Mesenchymal stem cell (in vitro differentiated cells and primary cell): ENCODE measurements around the gene SKAP1.

ENCODE experiments used
- DNase-seq: peaks from one replicate; pipeline ENCODE4 v3.0.0-alpha.2; 2013
- H2AFZ ChIP-seq: one replicate; pipeline ENCODE4 v1.6.1; 2013; ENCODE audit warnings: low read depth, mild to moderate bottlenecking, control low read depth, inconsistent platforms, low read length, moderate library complexity
- H2AK5ac ChIP-seq: 2 replicates; pipeline ENCODE4 v1.6.1; 2013; ENCODE audit warnings: low read length, moderate library complexity, mild to moderate bottlenecking, inconsistent platforms; ENCODE audit not compliant: severe bottlenecking
- H2BK120ac ChIP-seq: one replicate; pipeline ENCODE4 v1.6.1; 2013; ENCODE audit warnings: low read depth, mild to moderate bottlenecking, inconsistent platforms, low read length, moderate library complexity
- H2BK12ac ChIP-seq, 2 experiments: one replicate each; pipeline ENCODE4 v1.6.1; 2013; ENCODE audit warnings: inconsistent platforms in 2 of 2, low read length in 2 of 2, mild to moderate bottlenecking in 2 of 2, moderate library complexity in 2 of 2, control low read depth in 1 of 2
- H2BK15ac ChIP-seq: one replicate; pipeline ENCODE4 v1.6.1; 2013; ENCODE audit warnings: mild to moderate bottlenecking, low read depth, inconsistent platforms; ENCODE audit not compliant: poor library complexity, severe bottlenecking
- H2BK5ac ChIP-seq: 2 replicates; pipeline ENCODE4 v1.6.1; 2013; ENCODE audit warnings: low read depth, mild to moderate bottlenecking, low read length, control low read depth, inconsistent platforms; ENCODE audit not compliant: poor library complexity, severe bottlenecking
- H3K14ac ChIP-seq, 2 experiments: one replicate each; pipeline ENCODE4 v1.6.1; 2013; ENCODE audit warnings: inconsistent platforms in 2 of 2, low read length in 2 of 2, control low read depth in 1 of 2, mild to moderate bottlenecking in 1 of 2, moderate library complexity in 1 of 2
- H3K18ac ChIP-seq, 2 experiments: one replicate each; pipeline ENCODE4 v1.6.1; 2013; ENCODE audit warnings: inconsistent platforms in 2 of 2, low read length in 2 of 2, control low read depth in 1 of 2, low read depth in 1 of 2, mild to moderate bottlenecking in 1 of 2
- H3K23ac ChIP-seq, 2 experiments: one replicate each; pipeline ENCODE4 v1.6.1; 2013; ENCODE audit warnings: inconsistent platforms in 2 of 2, low read length in 2 of 2, mild to moderate bottlenecking in 2 of 2, moderate library complexity in 2 of 2, control low read depth in 1 of 2
- H3K27ac ChIP-seq: 2 replicates; pipeline ENCODE4 v1.5.1; 2013; ENCODE audit warnings: mild to moderate bottlenecking, moderate library complexity, low read length, control low read depth, inconsistent platforms; ENCODE audit not compliant: poor library complexity, severe bottlenecking
- H3K27me3 ChIP-seq, 2 experiments: 2 replicates each; pipeline versions ENCODE4 v1.6.1 to v1.7.0; 2013; ENCODE audit warnings: low read length in 2 of 2, mild to moderate bottlenecking in 2 of 2, moderate library complexity in 2 of 2, control low read depth in 1 of 2, inconsistent platforms in 1 of 2; ENCODE audit not compliant: control insufficient read depth in 1 of 2, insufficient read depth in 1 of 2
- H3K36me3 ChIP-seq, 2 experiments: 2 replicates each; pipeline versions ENCODE4 v1.6.1 to v1.7.0; 2013; ENCODE audit warnings: low read length in 2 of 2, control low read depth in 1 of 2, inconsistent platforms in 1 of 2, low read depth in 1 of 2, mild to moderate bottlenecking in 1 of 2; ENCODE audit not compliant: insufficient read depth in 2 of 2, control insufficient read depth in 1 of 2
- H3K4ac ChIP-seq, 2 experiments: one replicate each; pipeline ENCODE4 v1.6.1; 2013; ENCODE audit warnings: inconsistent platforms in 2 of 2, low read length in 2 of 2, mild to moderate bottlenecking in 2 of 2, moderate library complexity in 2 of 2, control low read depth in 1 of 2, low read depth in 1 of 2
- H3K4me1 ChIP-seq: 2 replicates; pipeline ENCODE4 v1.6.1; 2013; ENCODE audit warnings: low read depth, low read length, control low read depth; ENCODE audit not compliant: control insufficient read depth, insufficient read depth
- H3K4me2 ChIP-seq: 2 replicates; pipeline ENCODE4 v1.6.1; 2013; ENCODE audit warnings: low read length, mild to moderate bottlenecking, inconsistent platforms; ENCODE audit not compliant: poor library complexity, severe bottlenecking
- H3K4me3 ChIP-seq, 2 experiments: 2 replicates each; pipeline versions ENCODE4 v1.5.1 to v1.7.0; 2013; ENCODE audit warnings: low read length in 2 of 2, mild to moderate bottlenecking in 2 of 2, control low read depth in 1 of 2, low read depth in 1 of 2; ENCODE audit not compliant: insufficient read depth in 1 of 2
- H3K79me1 ChIP-seq: replicated peaks from 2 replicates; pipeline ENCODE4 v1.6.1; 2013; ENCODE audit warnings: mild to moderate bottlenecking, control low read depth, low read length, inconsistent platforms; ENCODE audit not compliant: poor library complexity, severe bottlenecking
- H3K9ac ChIP-seq: 2 replicates; pipeline ENCODE4 v1.7.0; 2013; ENCODE audit warnings: mild to moderate bottlenecking, low read length, moderate library complexity
- H3K9me3 ChIP-seq: 2 replicates; pipeline ENCODE4 v1.7.0; 2013; ENCODE audit warnings: mild to moderate bottlenecking, low read length; ENCODE audit not compliant: control insufficient read depth
- H4K8ac ChIP-seq: one replicate; pipeline ENCODE4 v1.6.1; 2013; ENCODE audit warnings: inconsistent platforms, mild to moderate bottlenecking, low read length, moderate library complexity
- H4K91ac ChIP-seq: one replicate; pipeline ENCODE4 v1.6.1; 2013; ENCODE audit warnings: mild to moderate bottlenecking, low read length, inconsistent platforms
- WGBS: methylation state at CpG from one replicate; pipeline ENCODE4 v1.1.7; 2013; ENCODE audit warnings: mixed read lengths; 5-methylcytosine and 5-hydroxymethylcytosine counted together

The SKAP1 gene

DNA sequence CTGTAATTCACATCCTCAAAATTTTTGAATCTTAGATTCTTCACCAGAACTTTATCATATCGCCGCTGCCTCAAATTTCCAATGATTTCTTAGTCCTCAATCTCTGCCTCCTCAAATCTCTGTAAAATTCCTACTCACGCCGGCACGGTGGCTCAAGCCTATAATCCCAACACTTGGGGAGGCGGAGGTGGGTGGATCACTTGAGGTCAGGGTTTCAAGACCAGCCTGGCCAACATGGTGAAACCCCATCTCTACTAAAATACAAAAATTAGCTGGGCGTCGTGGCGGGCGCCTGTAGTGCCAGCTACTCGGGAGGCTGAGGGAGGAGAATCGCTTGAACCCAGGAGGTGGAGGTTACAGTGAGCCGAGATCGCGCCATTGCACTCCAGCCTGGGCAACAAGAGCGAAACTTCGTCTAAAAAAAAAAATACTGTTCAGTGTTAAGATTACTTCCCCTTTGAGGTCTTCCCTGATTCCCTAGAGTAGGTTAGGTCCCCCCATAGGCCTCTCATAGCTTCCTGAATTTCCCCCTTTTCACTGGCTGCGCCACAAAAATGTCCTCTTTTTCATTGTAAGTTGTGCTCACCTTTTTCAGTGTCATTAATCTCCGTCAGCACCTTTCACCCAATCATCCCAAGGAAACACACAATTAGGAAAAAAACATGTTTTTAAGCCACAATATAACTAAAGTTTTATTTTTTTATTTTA lies 327.8 kb downstream of the SKAP1 start:
- Histone ChIP-seq H3K4me3 (peak overlapping the region in 1 of 2 experiments; percentile 98), H3K4ac (no peak overlapping the region), H3K4me2 (no peak overlapping the region), H3K4me1 (peaks cover 10% of the 10 kb centered on the region), H4K91ac (no peak overlapping the region), H3K9ac (peak overlapping the region; percentile 94), H2BK15ac (no peak overlapping the region), H2BK120ac (no peak overlapping the region), H3K27ac (no peak overlapping the region), H3K23ac (no peak overlapping the region), H3K36me3 (no peaks in the 10 kb centered on the region), H2AK5ac (no peak overlapping the region), H2AFZ (no peak overlapping the region), H3K14ac (no peak overlapping the region), H3K27me3 (no peaks in the 10 kb centered on the region), H4K8ac (no peak overlapping the region), H3K79me1 (no peaks in the 10 kb centered on the region), H3K9me3 (no peaks in the 10 kb centered on the region), H2BK12ac (no peak overlapping the region), H2BK5ac (no peak overlapping the region), H3K18ac (no peak overlapping the region)
- DNase-seq: no peak
- 96% methylated on average over 18 of the region's 19 CpGs for WGBS

DNA sequence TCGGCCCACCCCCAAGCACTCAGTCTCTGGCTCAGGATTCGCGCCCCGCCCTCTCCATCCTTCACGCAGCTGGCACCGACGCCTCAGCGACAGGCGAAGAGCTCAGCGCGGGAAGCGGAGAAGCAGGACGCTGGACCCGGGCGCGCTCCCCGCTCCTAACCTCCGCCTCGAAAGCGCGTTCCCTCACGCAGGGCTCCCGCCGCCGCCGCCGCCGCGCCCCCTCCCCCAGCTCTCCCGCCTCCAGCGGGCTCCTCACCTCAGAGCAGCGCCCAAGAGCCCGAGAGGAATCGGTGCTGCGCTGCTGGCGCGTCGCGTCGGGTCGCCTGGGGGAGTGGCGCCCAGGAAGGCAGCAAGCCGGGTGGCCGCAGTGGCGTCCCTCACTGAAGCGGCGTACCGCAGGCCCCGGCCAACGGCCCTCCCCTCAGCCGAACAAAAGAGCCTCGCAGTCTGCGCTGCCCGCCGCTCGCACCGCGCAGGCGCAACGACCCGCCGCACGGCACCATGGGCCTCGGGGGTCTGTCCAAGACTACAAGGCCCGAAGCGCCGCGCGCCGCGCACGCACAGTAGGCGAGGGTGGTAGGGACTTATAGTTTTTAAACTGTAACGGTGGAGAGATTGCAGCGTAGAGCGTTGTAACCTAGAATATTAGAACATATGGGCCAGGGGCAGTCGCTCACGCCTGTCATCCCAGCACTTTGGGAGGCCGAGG lies 328.8 kb downstream of the SKAP1 start, which contains the start of gene CBX1:
Gene CBX1, minus strand, starts transcription at position 467 of the 709 bp plus-strand sequence. CDS start 24,474 bp downstream, outside the sequence.
- H3K18ac ChIP-seq: peak within 1 kb of the TSS; percentile 95 to 98
- H3K27ac ChIP-seq: peak within 1 kb of the TSS; percentile 85
- H3K23ac ChIP-seq: peak within 1 kb of the TSS in 1 of 2 experiments; percentile 23
- H4K91ac ChIP-seq: peak within 1 kb of the TSS; percentile 96
- peak within 1 kb of the TSS; percentile 84 for H3K4me2 ChIP-seq
- H2BK5ac ChIP-seq: peak within 1 kb of the TSS; percentile 68
- peak within 1 kb of the TSS; percentile 94 for H3K9ac ChIP-seq
- peaks cover 0 to 5% of the 10 kb centered on the region in 2 experiments for H3K36me3 ChIP-seq
- peak within 1 kb of the TSS; percentile 98 to 99 for H3K4me3 ChIP-seq
- DNase-seq: peak; percentile 91
- peak within 1 kb of the TSS; percentile 87 for H4K8ac ChIP-seq
- no peak within 1 kb of the TSS for H2BK120ac ChIP-seq
- H3K14ac ChIP-seq: peak within 1 kb of the TSS in 1 of 2 experiments; percentile 98
- under 1% methylated on average over 70 of the region's 79 CpGs for WGBS
- H2AFZ ChIP-seq: peak within 1 kb of the TSS; percentile 93
- H2AK5ac ChIP-seq: no peak within 1 kb of the TSS
- H3K9me3 ChIP-seq: no peaks in the 10 kb centered on the region
- H3K27me3 ChIP-seq: no peaks in the 10 kb centered on the region
- H2BK12ac ChIP-seq: no peak within 1 kb of the TSS
- peak within 1 kb of the TSS; percentile 20 for H2BK15ac ChIP-seq
- peaks cover 6% of the 10 kb centered on the region for H3K4me1 ChIP-seq
- no peaks in the 10 kb centered on the region for H3K79me1 ChIP-seq
- peak within 1 kb of the TSS; percentile 85 to 88 for H3K4ac ChIP-seq

DNA sequence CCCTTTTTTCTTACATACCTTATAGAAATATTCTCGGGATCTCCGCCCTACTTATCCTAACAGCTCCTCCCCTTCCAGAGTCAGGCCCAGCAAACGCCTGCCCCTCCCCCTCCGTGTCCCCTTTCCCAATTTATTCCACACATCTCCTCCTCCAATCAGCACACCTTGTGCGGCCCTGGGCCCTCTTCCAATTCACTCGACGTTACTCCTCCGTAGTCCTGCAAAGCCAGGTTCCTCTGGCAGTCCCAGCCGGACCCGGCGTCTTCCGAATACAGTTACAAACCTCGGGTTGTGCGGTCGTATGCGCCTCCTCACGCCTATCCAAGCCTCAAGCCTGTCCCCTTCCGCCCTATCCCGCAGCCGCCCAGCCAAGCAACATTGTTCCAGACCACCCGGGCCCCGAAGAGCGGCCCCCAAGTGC lies 329.4 kb downstream of the SKAP1 start:
- H3K27me3 ChIP-seq: no peaks in the 10 kb centered on the region
- no peak overlapping the region for H2BK12ac ChIP-seq
- H3K36me3 ChIP-seq: peaks cover 0 to 5% of the 10 kb centered on the region in 2 experiments
- no peaks in the 10 kb centered on the region for H3K79me1 ChIP-seq
- peak; percentile 74 for DNase-seq
- H3K4me2 ChIP-seq: peak overlapping the region; percentile 84
- H2BK15ac ChIP-seq: no peak overlapping the region
- H2BK120ac ChIP-seq: no peak overlapping the region
- H2AFZ ChIP-seq: peak overlapping the region; percentile 93
- peaks cover 6% of the 10 kb centered on the region for H3K4me1 ChIP-seq
- peak overlapping the region; percentile 68 for H2BK5ac ChIP-seq
- H3K9ac ChIP-seq: peak overlapping the region; percentile 94
- peak overlapping the region; percentile 87 for H4K8ac ChIP-seq
- H3K9me3 ChIP-seq: no peaks in the 10 kb centered on the region
- H2AK5ac ChIP-seq: no peak overlapping the region
- WGBS: 0% methylated on average over 23 of the region's 23 CpGs
- H3K4ac ChIP-seq: peak overlapping the region in 1 of 2 experiments; percentile 85
- peak overlapping the region; percentile 96 for H4K91ac ChIP-seq
- peak overlapping the region; percentile 95 to 98 for H3K18ac ChIP-seq
- H3K14ac ChIP-seq: peak overlapping the region in 1 of 2 experiments; percentile 92
- peak overlapping the region; percentile 85 for H3K27ac ChIP-seq
- peak overlapping the region; percentile 98 to 99 for H3K4me3 ChIP-seq
- peak overlapping the region in 1 of 2 experiments; percentile 23 for H3K23ac ChIP-seq

GRCh38 chr17:48100160-48100559 lies 329.9 kb downstream of the SKAP1 start:
- peak overlapping the region; percentile 98 to 99 for H3K4me3 ChIP-seq

More at GRCh38 chr17:48100160-48100559, 329.9 kb downstream of the SKAP1 start:
- peak overlapping the region; percentile 94 for H3K9ac ChIP-seq
- no peak overlapping the region for H2AFZ ChIP-seq
- H3K4ac ChIP-seq: no peak overlapping the region
- H3K9me3 ChIP-seq: no peaks in the 10 kb centered on the region
- no peak overlapping the region for H2BK12ac ChIP-seq
- 11% methylated on average over 10 of the region's 10 CpGs for WGBS
- no peak overlapping the region for H2BK15ac ChIP-seq
- H2AK5ac ChIP-seq: no peak overlapping the region
- no peak overlapping the region for H3K18ac ChIP-seq
- H3K36me3 ChIP-seq: peaks cover 0 to 5% of the 10 kb centered on the region in 2 experiments
- H3K4me2 ChIP-seq: peak overlapping the region; percentile 84
- no peaks in the 10 kb centered on the region for H3K27me3 ChIP-seq
- no peak overlapping the region for H2BK120ac ChIP-seq
- no peak overlapping the region for H2BK5ac ChIP-seq
- H3K14ac ChIP-seq: no peak overlapping the region
- H4K8ac ChIP-seq: no peak overlapping the region
- H3K79me1 ChIP-seq: no peaks in the 10 kb centered on the region
- DNase-seq: peak; percentile 63
- H3K4me1 ChIP-seq: peaks cover 6% of the 10 kb centered on the region
- no peak overlapping the region for H3K23ac ChIP-seq
- H4K91ac ChIP-seq: no peak overlapping the region
- H3K27ac ChIP-seq: peak overlapping the region; percentile 85
